ENCODE results near the gene GLRX.
A peak's percentile ranks its signal among the peaks of the same experiment; 100 is the strongest.

GLRX gene

GRCh38 chr5:95781101-95781583 lies 41.4 kb downstream of the GLRX start:
- in situ Hi-C loops (cut with MboI; ENCODE audit: low pct_unique_long_range_greater_than_20kb, low sequenced_read_pairs, unreplicated experiment), result loop anchor here (5.0 kb wide), 1 partner anchor 66 kb away; no protein-coding TSS in a partner anchor

GRCh38 chr5:95780597-95780996 lies 41.9 kb downstream of the GLRX start:
- no peak for TF ChIP-seq CTCF (IDR thresholded peaks at IDR 0.05; ENCODE audit: extremely low read depth, insufficient read depth, missing control alignments)
- in situ Hi-C loops (cut with MboI; ENCODE audit: low pct_unique_long_range_greater_than_20kb, low sequenced_read_pairs, unreplicated experiment), result loop anchor here (5.0 kb wide), 1 partner anchor 67 kb away; no protein-coding TSS in a partner anchor

More at GRCh38 chr5:95781101-95781583, 41.4 kb downstream of the GLRX start:
- peak; percentile 90 for TF ChIP-seq CTCF (IDR thresholded peaks at IDR 0.05; ENCODE audit: extremely low read depth, insufficient read depth, missing control alignments)
- DNase-seq (ENCODE audit: low spot score), result peak; percentile 70

DNA sequence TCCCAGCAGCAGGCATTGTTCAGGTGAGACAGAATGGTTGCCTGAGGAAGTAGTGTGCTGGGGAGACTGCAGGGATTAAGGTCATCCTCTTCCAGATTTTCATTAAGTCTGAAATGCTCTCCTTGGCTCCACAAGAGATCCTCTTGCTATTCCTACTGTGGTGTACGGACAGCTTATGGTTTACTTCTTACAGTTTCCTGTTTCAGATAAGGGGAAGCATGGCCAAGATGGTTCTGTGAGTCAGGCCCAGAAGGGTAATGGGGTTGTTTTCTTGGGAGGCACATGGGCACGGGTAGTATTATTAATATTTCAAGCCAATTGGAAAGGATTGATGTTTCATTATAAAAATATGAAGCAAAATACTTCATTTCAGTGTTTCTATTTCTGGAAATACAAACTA lies 42.9 kb downstream of the GLRX start:
- no peak for DNase-seq (ENCODE audit: low spot score)
- TF ChIP-seq CTCF (IDR thresholded peaks at IDR 0.05; ENCODE audit: extremely low read depth, insufficient read depth, missing control alignments), result no peak
- in situ Hi-C loops (cut with MboI; ENCODE audit: low pct_unique_long_range_greater_than_20kb, low sequenced_read_pairs, unreplicated experiment), result loop anchor here (5.0 to 10.0 kb wide), 2 partner anchors 68 to 555 kb away; no protein-coding TSS in a partner anchor

More at GRCh38 chr5:95780597-95780996, 41.9 kb downstream of the GLRX start:
- no peak for DNase-seq (ENCODE audit: low spot score)

GRCh38 chr5:95778713-95779436 lies 43.7 kb downstream of the GLRX start:
- DNase-seq (ENCODE audit: low spot score), result no peak
- in situ Hi-C loops (cut with MboI; ENCODE audit: low pct_unique_long_range_greater_than_20kb, low sequenced_read_pairs, unreplicated experiment), result loop anchor here (10.0 kb wide), 1 partner anchor 556 kb away; no protein-coding TSS in a partner anchor
- TF ChIP-seq CTCF (IDR thresholded peaks at IDR 0.05; ENCODE audit: extremely low read depth, insufficient read depth, missing control alignments), result no peak

DNA sequence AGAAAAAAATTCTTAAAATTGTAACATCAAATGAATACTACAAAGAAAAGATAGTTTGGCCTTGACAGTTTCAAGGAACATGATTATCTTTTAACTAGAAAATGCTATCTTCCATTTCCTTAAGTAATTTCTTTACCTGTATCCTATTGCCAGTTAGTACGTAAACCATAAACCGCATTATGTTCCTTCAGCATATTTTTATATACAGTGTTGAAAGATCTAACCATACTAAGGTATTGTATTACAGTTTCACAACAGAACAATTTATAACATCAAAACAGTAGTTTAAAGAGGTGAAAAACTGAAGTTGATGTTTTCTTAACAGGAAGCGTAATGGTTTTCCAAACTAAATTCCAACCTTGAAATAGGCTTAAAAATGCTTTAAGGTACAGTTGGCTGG lies 45.1 kb downstream of the GLRX start:
- no peak for DNase-seq (ENCODE audit: low spot score)
- TF ChIP-seq CTCF (IDR thresholded peaks at IDR 0.05; ENCODE audit: extremely low read depth, insufficient read depth, missing control alignments), result no peak
- in situ Hi-C loops (cut with MboI; ENCODE audit: low pct_unique_long_range_greater_than_20kb, low sequenced_read_pairs, unreplicated experiment), result loop anchor here (10.0 kb wide), 1 partner anchor 557 kb away; no protein-coding TSS in a partner anchor

DNA sequence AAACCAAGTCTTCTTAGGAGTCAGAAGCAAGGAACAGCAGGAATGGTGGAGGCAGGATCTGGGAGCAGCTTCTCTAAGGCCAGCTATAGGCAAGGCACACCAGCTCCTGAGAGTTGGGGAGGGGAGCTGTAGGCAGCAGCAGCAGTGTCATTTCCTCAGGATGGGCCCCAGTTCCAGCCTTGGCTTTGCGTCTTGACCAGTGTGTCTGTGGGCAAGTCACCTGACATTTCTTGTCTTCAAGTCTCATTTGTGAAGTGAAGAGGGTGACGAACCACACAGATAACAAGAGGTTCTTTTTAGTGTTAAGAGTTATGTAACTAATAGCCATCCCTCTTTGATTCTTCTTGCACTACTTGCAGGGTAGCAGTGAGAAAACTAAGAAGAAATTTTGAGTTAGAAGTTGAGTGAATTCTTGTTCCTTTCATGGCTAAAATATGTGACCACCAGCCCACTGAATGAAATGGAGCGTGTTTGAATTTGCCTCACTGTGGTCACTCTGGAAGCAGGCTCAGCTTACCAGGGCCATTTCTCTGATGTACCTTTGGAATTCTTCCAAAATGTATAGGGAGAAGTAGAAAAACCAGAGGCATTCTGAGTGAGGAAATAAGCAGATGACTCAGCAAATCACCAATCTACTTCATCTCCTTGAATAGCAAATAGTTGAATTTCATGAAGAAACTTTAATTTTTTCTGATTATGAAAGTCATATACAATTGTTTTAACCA lies 49.0 kb downstream of the GLRX start:
- no peak for DNase-seq (ENCODE audit: low spot score)
- no peak for TF ChIP-seq CTCF (IDR thresholded peaks at IDR 0.05; ENCODE audit: extremely low read depth, insufficient read depth, missing control alignments)
- in situ Hi-C loops (cut with MboI; ENCODE audit: low pct_unique_long_range_greater_than_20kb, low sequenced_read_pairs, unreplicated experiment), result loop anchor here (10.0 kb wide), 1 partner anchor 561 kb away; no protein-coding TSS in a partner anchor
